ENCODE data around the gene KDF1.

The KDF1 gene

DNA sequence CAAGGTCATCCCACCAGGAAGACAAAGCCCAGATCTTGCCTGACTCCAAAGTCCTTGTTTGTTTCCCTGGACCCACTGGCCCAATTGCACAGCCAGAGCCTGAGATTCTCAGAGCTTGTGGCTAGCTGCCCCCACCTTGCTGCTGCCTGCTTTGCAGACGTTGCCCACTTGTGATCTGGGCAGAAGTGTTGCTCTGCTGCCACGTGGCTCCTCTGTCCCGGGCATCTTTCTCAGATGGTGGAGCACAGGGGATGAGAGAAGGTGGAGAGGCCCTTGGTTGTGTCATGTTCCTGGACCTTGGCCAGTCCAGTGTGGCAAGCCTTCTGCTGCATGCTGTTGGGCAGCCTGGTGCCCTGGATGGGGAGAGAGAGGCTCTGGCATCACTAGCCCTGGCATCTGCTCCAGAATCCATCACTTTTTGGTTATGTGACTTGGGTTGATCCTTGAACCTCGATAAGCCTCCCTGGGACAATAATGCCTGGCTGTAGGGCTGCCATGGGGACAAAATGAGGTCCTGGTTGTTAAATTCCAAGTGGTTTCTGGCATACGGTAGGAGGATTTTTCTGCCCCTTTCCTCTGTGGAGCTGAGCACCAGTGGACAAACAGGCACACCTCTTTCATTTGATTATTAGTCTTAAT lies 44.9 kb downstream of the KDF1 start:
- no peak overlapping the region for H3K4me3 ChIP-seq (replicated peaks; ENCODE audit: low read depth, low read length)
- no peak for DNase-seq (ENCODE audit: extremely low read depth, low read depth)
- TF ChIP-seq, protein P1, sequence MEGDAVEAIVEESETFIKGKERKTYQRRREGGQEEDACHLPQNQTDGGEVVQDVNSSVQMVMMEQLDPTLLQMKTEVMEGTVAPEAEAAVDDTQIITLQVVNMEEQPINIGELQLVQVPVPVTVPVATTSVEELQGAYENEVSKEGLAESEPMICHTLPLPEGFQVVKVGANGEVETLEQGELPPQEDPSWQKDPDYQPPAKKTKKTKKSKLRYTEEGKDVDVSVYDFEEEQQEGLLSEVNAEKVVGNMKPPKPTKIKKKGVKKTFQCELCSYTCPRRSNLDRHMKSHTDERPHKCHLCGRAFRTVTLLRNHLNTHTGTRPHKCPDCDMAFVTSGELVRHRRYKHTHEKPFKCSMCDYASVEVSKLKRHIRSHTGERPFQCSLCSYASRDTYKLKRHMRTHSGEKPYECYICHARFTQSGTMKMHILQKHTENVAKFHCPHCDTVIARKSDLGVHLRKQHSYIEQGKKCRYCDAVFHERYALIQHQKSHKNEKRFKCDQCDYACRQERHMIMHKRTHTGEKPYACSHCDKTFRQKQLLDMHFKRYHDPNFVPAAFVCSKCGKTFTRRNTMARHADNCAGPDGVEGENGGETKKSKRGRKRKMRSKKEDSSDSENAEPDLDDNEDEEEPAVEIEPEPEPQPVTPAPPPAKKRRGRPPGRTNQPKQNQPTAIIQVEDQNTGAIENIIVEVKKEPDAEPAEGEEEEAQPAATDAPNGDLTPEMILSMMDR (IDR thresholded peaks at IDR 0.05; ENCODE audit: low read depth, low read length, missing control alignments): no peak

- TF ChIP-seq, protein P1 (IDR thresholded peaks at IDR 0.05; ENCODE audit: low read depth, low read length, missing control alignments): no peak
- no peak for DNase-seq (ENCODE audit: extremely low read depth, low read depth)
- H3K4me3 ChIP-seq (replicated peaks; ENCODE audit: low read depth, low read length): no peak within 1 kb of the TSS
These were observed 46.3 kb downstream of the KDF1 start, which contains the start of gene NR0B2 for GRCh38 chr1:26913754-26914619. Gene NR0B2, minus strand, starts transcription at chr1:26913975. Its CDS starts 35 bp downstream, at chr1:26913940.

DNA sequence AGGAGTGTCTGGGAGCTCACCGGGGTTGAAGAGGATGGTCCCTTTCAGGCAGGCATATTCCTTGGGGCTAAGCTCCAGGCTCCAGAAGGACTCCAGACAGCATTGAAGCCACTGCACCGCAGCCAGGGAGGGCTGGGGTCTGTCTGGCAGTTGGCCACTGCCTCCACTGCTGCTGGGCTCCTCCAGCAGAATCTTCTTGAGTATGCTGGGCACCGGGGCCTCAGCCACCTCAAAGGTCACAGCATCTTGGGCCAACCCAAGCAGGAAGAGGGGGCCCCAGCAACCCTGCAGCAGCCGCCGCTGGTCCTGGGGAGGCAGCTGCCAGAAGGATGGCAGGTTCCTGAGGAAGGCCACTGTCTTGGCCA lies 46.9 kb downstream of the KDF1 start:
- TF ChIP-seq, protein P1 (IDR thresholded peaks at IDR 0.05; ENCODE audit: low read depth, low read length, missing control alignments): no peak
- DNase-seq (ENCODE audit: extremely low read depth, low read depth): no peak
- H3K4me3 ChIP-seq (replicated peaks; ENCODE audit: low read depth, low read length): no peak overlapping the region

GRCh38 chr1:26912147-26912490 lies 48.1 kb downstream of the KDF1 start:
- no peak overlapping the region for H3K4me3 ChIP-seq (replicated peaks; ENCODE audit: low read depth, low read length)
- TF ChIP-seq, protein P1 (IDR thresholded peaks at IDR 0.05; ENCODE audit: low read depth, low read length, missing control alignments): no peak
- no peak for DNase-seq (ENCODE audit: extremely low read depth, low read depth)

DNA sequence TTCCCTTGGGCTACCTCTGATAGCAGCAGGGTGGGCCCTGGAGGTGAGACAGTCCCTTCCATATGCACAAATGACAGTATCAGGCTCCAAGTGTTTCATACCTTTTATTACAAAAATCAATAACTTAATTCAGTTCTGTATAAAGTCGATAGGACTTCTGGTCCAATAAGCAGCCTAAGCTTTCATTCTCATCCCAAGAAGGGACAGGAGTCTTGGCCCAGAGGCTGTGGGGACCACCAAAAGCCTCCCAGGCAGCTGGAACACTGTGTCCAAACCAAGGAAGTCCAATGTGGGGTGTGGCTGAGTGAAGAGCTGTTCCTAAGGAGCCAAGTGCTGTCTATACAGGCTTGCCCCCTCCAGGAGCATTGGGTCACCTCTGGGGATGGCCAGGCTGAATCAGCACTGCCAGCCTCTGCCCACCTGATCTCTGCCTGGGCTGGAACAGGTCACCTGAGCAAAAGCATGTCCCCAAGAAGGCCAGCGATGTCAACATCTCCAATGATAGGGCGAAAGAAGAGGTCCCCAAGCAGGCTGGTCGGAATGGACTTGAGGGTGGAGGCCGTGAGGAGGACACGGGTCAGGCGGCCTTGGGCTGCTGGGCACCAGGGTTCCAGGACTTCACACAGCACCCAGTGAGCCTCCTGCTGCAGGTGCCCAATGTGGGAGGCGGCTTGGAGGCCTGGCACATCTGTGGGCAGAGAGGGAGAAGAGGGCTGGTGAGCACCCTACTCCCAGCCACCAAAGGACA lies 48.7 kb downstream of the KDF1 start:
- no peak for DNase-seq (ENCODE audit: extremely low read depth, low read depth)
- TF ChIP-seq, protein P1 (IDR thresholded peaks at IDR 0.05; ENCODE audit: low read depth, low read length, missing control alignments): no peak
- no peak overlapping the region for H3K4me3 ChIP-seq (replicated peaks; ENCODE audit: low read depth, low read length)

DNA sequence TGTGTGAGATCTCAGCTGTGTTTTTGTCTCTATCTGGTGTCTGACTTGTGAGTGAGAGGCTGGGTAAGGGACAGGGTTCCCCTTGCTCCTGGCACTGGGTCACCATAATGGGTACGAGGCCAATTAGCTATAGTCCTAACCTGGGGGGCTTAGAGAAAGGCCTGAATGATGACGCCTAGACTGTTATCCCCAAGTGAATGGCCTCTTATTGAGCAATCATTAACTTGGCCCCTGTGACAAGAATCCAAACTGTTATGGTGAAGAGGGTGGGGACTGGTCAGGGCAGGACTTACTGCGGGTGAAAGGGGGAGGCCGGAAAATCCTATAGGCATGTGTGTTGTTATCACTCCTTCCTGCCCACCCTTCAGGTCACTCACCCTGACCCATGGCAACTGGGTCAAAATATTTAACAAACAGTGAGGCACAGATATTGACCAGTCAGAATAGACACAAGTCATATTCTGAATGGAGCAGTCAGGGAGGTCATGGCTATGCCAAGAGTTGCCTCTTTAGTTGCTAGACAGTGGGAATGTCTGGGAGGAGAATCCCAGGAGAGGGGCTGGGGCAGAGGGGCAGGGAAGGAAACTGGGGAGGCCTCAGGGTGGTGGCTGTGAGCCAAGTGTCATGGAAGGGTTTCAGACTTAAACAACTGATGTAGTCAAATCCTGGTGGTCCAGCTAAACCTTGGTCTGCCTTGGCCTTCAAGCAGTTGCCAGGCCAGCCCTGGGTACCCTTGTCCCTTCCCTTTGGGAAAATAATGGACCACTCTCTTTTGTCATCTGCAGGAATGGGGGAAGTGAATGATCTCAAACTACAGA lies 49.7 kb downstream of the KDF1 start:
- no peak overlapping the region for H3K4me3 ChIP-seq (replicated peaks; ENCODE audit: low read depth, low read length)
- DNase-seq (ENCODE audit: extremely low read depth, low read depth): no peak
- TF ChIP-seq, protein P1 (IDR thresholded peaks at IDR 0.05; ENCODE audit: low read depth, low read length, missing control alignments): no peak

Measured in HFF-Myc (cell line).